Body of pancreas (tissue), 4 donors: Measurements from ENCODE around the gene SIRT7. TPM values are rescaled to one million over a fixed set of nuclear protein-coding genes. Genes with fewer than 3 reads are reported as not detected.
A peak's percentile ranks its signal among the peaks of the same experiment; 100 is the strongest.

Source experiments
- ATAC-seq: fragments of 150-250 bp; one replicate; pipeline ENCODE4 v1.9.1; 2016
- DNase-seq, 4 donors: peaks; one replicate each; pipeline ENCODE4 v3.0.0-alpha.2; 2019
- H3K27ac ChIP-seq, 4 donors: fragments of 200-600 bp; sonication (generic); 1 replicate in 3 of 4; 2 replicates in 1 of 4; pipeline versions ENCODE4 v1.5.1 to v1.6.1; 2016 to 2019; ENCODE audit warnings: mild to moderate bottlenecking in 1 of 4, mixed read lengths in 1 of 4, moderate library complexity in 1 of 4
- H3K27me3 ChIP-seq, 2 donors: fragments of 200-600 bp; sonication (generic); one replicate each; pipeline ENCODE4 v1.6.0; 2016; ENCODE audit warnings: mild to moderate bottlenecking in 1 of 2
- H3K36me3 ChIP-seq, 2 donors: fragments of 200-600 bp; sonication (generic); replicated peaks in 1 of 2; 2 replicates each; pipeline ENCODE4 v1.5.1; 2016; ENCODE audit warnings: low read depth in 2 of 2; ENCODE audit not compliant: insufficient read depth in 1 of 2
- H3K4me1 ChIP-seq: fragments of 200-600 bp; sonication (generic); one replicate; pipeline ENCODE4 v1.6.0; 2016
- H3K4me3 ChIP-seq, 2 donors: fragments of 200-600 bp; sonication (generic); 1 replicate in 1 of 2; 2 replicates in 1 of 2; pipeline ENCODE4 v1.5.1; 2016 to 2019
- H3K9me3 ChIP-seq, 3 donors: fragments of 200-600 bp; sonication (generic); 1 replicate in 2 of 3; 2 replicates in 1 of 3; pipeline ENCODE4 v1.5.1; 2016
- POLR2A ChIP-seq, 3 donors: fragments of 450-650 bp; IDR thresholded peaks; one replicate each; pipeline ENCODE4 v1.6.1; 2016; ENCODE audit warnings: antibody characterized with exemption in 3 of 3, mild to moderate bottlenecking in 2 of 3
- WGBS, 2 donors: methylation state at CpG; one replicate each; pipeline ENCODE4 v1.1.5; 2017; 5-methylcytosine and 5-hydroxymethylcytosine counted together
- intact Hi-C: fragments of 100-400 bp; cut with DNase I; formaldehyde crosslinking; loops from one replicate; pipeline ENCODE4 v1.15.1; 2023
- total RNA-seq, 2 donors: library from RNA; depleted of rRNA; stranded (reverse); fragments of >200 nt; gene quantifications; one replicate each; pipeline ENCODE4 v1.1.0, GENCODE V29; 2016
- TF ChIP-seq, protein P1 (sequence below), 7 experiments: fragments of 450-650 bp in 4 of 7; fragments of 200-600 bp in 3 of 7; sonication (generic) in 3 of 7; IDR thresholded peaks; one replicate each; pipeline ENCODE4 v1.5.1; 2016 to 2019; ENCODE audit warnings: antibody characterized with exemption in 7 of 7

SIRT7 gene
- total RNA-seq, 2 donors from 2014 or later: 23.9 to 48.5 TPM

DNA sequence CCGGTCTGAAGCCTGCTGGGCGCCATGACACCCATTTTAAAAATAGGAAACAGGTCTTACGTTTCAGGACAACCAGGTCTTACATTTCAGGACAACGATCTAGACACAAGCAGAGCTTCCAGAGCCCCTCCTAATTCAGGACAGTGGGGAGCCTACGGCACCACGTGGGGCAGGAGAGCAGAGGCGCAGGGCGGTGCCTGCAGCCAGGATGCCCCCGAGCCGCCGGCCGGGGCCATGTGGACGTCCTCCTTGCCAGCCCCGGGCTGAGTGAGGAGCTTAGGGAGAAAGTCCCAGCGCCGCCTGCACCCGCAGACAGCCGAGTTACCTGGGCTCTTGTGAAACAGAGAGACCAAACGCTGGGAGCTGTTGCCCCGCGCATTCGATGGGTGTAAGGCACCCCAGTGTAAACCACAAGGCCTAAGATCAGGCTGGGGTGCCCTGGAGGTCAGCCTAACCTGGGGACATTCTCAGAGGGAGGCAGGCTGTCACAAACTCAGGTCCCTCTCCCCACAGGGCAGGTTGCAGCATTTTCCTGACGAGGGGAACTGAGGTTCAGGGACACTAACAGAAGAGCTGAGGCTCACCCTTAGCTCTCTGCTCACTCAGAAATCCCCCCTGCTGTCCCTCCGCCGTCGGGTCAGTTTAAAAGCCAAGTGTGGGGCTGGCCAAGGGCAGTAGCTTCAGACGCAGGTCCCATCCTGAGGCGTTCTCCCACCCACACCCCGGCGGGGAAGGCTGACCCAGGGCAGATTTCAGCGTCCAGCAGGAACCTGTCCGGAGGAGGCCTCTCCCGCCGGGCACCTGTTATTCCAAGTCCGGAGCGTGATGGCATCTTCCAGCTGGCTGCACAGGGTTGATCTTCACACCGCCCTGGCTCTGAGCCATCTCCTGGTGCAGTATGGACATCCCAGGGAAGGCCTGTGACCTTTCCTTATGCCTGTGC, 44.8 kb upstream of the SIRT7 start:
- DNase-seq (no peak), ATAC-seq (no peak)
- Histone ChIP-seq H3K9me3 (no peaks in the 10 kb centered on the region), H3K27ac (no peak overlapping the region), H3K36me3 (no peaks in the 10 kb centered on the region), H3K4me3 (no peak overlapping the region), H3K27me3 (peaks cover 6 to 22% of the 10 kb centered on the region in 2 donors), H3K4me1 (peaks cover 33% of the 10 kb centered on the region)
- 64 to 73% methylated on average over 9 to 37 of the region's 37 CpGs for WGBS, 2 donors
- TF ChIP-seq POLR2A (IDR thresholded peaks at IDR 0.05): no peak
- TF ChIP-seq, protein P1, sequence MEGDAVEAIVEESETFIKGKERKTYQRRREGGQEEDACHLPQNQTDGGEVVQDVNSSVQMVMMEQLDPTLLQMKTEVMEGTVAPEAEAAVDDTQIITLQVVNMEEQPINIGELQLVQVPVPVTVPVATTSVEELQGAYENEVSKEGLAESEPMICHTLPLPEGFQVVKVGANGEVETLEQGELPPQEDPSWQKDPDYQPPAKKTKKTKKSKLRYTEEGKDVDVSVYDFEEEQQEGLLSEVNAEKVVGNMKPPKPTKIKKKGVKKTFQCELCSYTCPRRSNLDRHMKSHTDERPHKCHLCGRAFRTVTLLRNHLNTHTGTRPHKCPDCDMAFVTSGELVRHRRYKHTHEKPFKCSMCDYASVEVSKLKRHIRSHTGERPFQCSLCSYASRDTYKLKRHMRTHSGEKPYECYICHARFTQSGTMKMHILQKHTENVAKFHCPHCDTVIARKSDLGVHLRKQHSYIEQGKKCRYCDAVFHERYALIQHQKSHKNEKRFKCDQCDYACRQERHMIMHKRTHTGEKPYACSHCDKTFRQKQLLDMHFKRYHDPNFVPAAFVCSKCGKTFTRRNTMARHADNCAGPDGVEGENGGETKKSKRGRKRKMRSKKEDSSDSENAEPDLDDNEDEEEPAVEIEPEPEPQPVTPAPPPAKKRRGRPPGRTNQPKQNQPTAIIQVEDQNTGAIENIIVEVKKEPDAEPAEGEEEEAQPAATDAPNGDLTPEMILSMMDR (IDR thresholded peaks at IDR 0.05): no peak
- intact Hi-C loops: loop anchor here (2.0 kb wide), 1 partner anchor 56 kb away; no protein-coding TSS in a partner anchor

DNA sequence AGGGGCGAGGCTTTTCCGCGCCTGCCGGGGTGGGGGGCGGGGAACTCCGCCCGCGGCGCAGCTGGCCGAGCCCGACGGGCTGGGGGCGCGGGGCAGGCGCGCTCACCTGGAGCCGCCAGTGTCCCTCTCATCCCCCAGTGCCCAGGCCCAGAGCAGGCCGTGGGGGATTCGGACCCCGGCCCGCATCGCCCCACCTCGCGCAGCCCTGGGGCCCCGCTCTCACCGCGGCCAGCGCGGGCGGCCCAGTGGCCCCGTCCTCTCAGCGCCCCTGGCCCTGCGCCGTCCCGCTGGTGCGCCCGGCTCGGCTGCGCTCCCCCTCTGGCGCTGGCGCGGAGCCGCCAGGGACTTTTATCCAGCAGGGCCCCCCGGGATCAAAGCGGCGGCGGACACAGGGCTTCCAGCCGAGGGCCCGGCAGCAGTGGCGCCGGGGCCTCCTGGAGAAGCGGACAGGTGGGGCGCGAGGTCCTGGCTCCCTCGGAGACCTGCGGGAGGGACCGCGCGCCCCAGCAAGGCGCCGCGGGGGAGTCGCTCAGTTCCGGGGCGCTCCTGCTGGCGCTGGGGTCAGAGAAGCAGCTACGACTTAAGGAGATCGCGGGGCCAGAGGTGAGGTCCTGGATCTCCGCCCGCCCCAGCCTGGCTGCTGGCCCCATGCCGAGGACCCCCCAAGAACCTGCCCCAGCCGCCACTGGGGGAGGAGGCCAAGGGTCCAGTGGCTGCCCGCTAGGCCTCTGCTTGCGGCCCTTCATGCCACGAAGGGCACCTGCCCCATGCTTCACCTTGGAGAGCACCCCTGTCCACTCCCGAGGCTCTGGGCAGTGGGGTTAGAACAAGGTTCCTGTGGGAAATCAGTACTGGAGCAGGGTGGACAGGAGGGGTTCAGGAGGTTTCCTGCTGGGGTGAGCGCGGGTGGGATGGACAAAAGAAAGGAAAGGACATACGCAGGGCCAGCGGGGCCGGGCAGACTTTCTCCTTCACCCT, 43.8 kb upstream of the SIRT7 start:
- no peaks in the 10 kb centered on the region for H3K36me3 ChIP-seq
- DNase-seq: no peak
- intact Hi-C loops: loop anchor here (2.0 kb wide), 1 partner anchor 57 kb away; no protein-coding TSS in a partner anchor
- peaks cover 6 to 22% of the 10 kb centered on the region in 2 donors for H3K27me3 ChIP-seq
- no peak overlapping the region for H3K27ac ChIP-seq
- H3K4me1 ChIP-seq: peaks cover 24% of the 10 kb centered on the region
- TF ChIP-seq, protein P1 (IDR thresholded peaks at IDR 0.05): no peak
- TF ChIP-seq POLR2A (IDR thresholded peaks at IDR 0.05): no peak
- H3K9me3 ChIP-seq: no peaks in the 10 kb centered on the region
- WGBS, 2 donors: 22 to 80% methylated on average over 3 to 50 of the region's 82 CpGs
- H3K4me3 ChIP-seq: no peak overlapping the region
- no peak for ATAC-seq

DNA sequence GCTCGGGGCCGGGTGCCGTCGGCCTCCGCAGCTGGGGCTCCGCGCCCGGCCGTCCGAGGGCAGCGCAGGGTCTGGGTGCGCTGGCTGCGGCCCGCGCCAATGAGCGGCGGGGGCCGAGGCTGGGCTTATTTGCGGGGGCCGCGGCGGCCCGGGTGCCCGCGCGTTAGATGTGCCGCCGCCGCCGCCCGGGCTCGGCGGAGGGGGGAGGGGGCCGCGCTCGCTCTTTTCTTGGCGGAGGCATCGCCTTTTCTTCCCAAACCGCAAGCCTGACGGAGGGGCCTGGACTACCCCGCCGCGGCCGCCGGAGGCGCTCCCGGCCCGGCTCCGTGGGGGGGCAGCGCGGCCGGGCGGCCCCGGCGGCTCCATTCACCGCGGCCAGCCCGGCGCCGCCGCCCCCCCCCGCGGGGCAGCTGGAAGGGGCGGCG, 43.1 kb upstream of the SIRT7 start, which contains the start of gene NOTUM:
NOTUM (minus strand) TSS at position 101 of the 425 bp plus-strand sequence. CDS start 278 bp downstream, outside the sequence.
- TF ChIP-seq, protein P1 (IDR thresholded peaks at IDR 0.05): peak in 3 of 7 experiments; percentile 14 to 44 (median 43)
- TF ChIP-seq POLR2A (IDR thresholded peaks at IDR 0.05): no peak
- WGBS, 2 donors: 1% methylated on average over 49 of the region's 65 CpGs; no CpG with 5 or more reads in 1 of the 2 donors
- Histone ChIP-seq H3K27ac (no peak within 1 kb of the TSS), H3K9me3 (no peaks in the 10 kb centered on the region), H3K4me3 (no peak within 1 kb of the TSS), H3K27me3 (peaks cover 6 to 22% of the 10 kb centered on the region in 2 donors), H3K4me1 (peaks cover 24% of the 10 kb centered on the region), H3K36me3 (no peaks in the 10 kb centered on the region)
- DNase-seq: peak in 1 of 4 donors; percentile 34
- ATAC-seq: peak; percentile 46
- intact Hi-C loops: no loop called here

DNA sequence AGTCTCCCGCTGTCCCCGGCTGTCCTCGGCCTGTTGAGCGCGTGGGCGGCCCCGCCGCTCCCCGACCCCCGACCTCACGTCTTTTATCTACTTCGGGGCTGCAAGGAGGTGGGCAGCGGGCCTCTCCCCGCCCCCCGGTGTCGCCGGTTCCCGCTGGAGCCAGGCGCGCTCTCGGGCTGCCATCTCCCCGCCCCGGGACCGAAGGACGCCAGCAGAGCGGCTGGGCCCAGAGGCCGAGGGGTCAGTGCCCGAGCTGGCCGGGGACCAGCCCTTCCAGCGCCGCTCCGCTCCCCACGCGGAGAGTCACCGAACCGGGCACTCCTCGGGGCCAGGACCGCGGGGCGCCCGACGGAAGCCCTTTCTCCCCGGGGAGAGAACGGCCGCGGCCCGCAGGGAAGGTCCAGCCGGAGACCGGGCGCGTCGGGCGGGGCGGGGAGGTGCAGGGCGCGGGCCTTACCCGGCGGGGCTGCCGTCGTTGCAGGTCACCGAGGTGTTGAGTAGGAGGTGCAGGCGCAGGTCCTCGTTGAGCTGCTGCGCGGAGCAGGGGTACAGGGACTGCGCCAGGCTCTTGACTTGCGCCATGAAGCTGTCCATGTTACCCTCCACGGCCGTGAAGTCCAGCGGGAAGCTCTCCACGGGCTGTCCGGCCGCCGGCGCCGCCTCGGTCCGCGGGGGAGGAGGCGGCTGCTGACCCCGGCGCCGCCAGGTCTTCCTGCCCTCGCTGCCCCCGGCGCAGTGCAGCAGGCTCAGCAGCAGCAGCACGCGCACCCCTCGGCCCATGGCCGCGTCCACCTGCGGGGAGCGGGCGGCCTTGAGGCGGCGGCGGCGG, 42.4 kb upstream of the SIRT7 start:
- WGBS, 2 donors: 3% methylated on average over 87 of the region's 98 CpGs; no CpG with 5 or more reads in 1 of the 2 donors
- ATAC-seq (peak; percentile 8), DNase-seq (no peak)
- H3K27me3 ChIP-seq: peaks cover 6 to 22% of the 10 kb centered on the region in 2 donors
- intact Hi-C loops: no loop called here
- TF ChIP-seq, protein P1 (IDR thresholded peaks at IDR 0.05): no peak
- no peak for TF ChIP-seq POLR2A (IDR thresholded peaks at IDR 0.05)
- H3K27ac ChIP-seq: no peak overlapping the region
- H3K4me3 ChIP-seq: no peak overlapping the region
- no peaks in the 10 kb centered on the region for H3K9me3 ChIP-seq
- H3K36me3 ChIP-seq: no peaks in the 10 kb centered on the region
- peaks cover 24% of the 10 kb centered on the region for H3K4me1 ChIP-seq
